ENCODE data around the gene PDE1C. TPM values are rescaled to one million over a fixed set of nuclear protein-coding genes. Genes with fewer than 3 reads are reported as not detected.

The PDE1C gene
- total RNA-seq, 2 experiments from 2014 or later, result not detected

- Mint-ChIP-seq H3K27ac (no peak overlapping the region), H3K36me3 (no peaks in the 10 kb centered on the region), H3K4me3 (no peak overlapping the region), H3K27me3 (no peaks in the 10 kb centered on the region), H3K9me3 (peaks cover 14% of the 10 kb centered on the region), H3K4me1 (ENCODE audit: low read depth) (no peaks in the 10 kb centered on the region)
- ChIA-PET CTCF (no interaction called here), POLR2A (no interaction called here)
- DNase-seq, result no peak
- intact Hi-C loops (cut with micrococcal nuclease), result no loop called here
Measured at GRCh38 chr7:31963569-31964175, 106.5 kb downstream of the PDE1C start.

- H3K4me3 Mint-ChIP-seq, result no peak overlapping the region
- ChIA-PET CTCF (no interaction called here), POLR2A (no interaction called here)
- no peaks in the 10 kb centered on the region for H3K27me3 Mint-ChIP-seq
- no peaks in the 10 kb centered on the region for H3K4me1 Mint-ChIP-seq (ENCODE audit: low read depth)
- DNase-seq, result no peak
- H3K9me3 Mint-ChIP-seq, result peaks cover 12% of the 10 kb centered on the region
- H3K36me3 Mint-ChIP-seq, result no peaks in the 10 kb centered on the region
- intact Hi-C loops (cut with micrococcal nuclease), result no loop called here
- no peak overlapping the region for H3K27ac Mint-ChIP-seq
Measured at GRCh38 chr7:31962246-31962645, 108.0 kb downstream of the PDE1C start.

GRCh38 chr7:31958226-31958625 is 112.0 kb downstream of the PDE1C start:
- H3K4me1 Mint-ChIP-seq (ENCODE audit: low read depth), result no peaks in the 10 kb centered on the region
- ChIA-PET POLR2A (no interaction called here), CTCF (no interaction called here)
- H3K4me3 Mint-ChIP-seq, result no peak overlapping the region
- intact Hi-C loops (cut with micrococcal nuclease), result no loop called here
- H3K27ac Mint-ChIP-seq, result no peak overlapping the region
- H3K36me3 Mint-ChIP-seq, result no peaks in the 10 kb centered on the region
- DNase-seq, result no peak
- no peaks in the 10 kb centered on the region for H3K27me3 Mint-ChIP-seq
- H3K9me3 Mint-ChIP-seq, result no peaks in the 10 kb centered on the region

GRCh38 chr7:31957756-31958155 is 112.5 kb downstream of the PDE1C start:
- no peak for DNase-seq
- Mint-ChIP-seq H3K27me3 (no peaks in the 10 kb centered on the region), H3K9me3 (no peaks in the 10 kb centered on the region), H3K4me3 (no peak overlapping the region), H3K4me1 (ENCODE audit: low read depth) (no peaks in the 10 kb centered on the region), H3K36me3 (no peaks in the 10 kb centered on the region), H3K27ac (no peak overlapping the region)
- intact Hi-C loops (cut with micrococcal nuclease), result no loop called here
- ChIA-PET CTCF (no interaction called here), POLR2A (no interaction called here)

GRCh38 chr7:31957090-31957720 is 113.0 kb downstream of the PDE1C start:
- H3K4me3 Mint-ChIP-seq, result no peak overlapping the region
- H3K36me3 Mint-ChIP-seq, result no peaks in the 10 kb centered on the region
- CTCF ChIA-PET, result no interaction called here
- H3K27ac Mint-ChIP-seq, result no peak overlapping the region
- DNase-seq, result no peak
- H3K27me3 Mint-ChIP-seq, result no peaks in the 10 kb centered on the region
- intact Hi-C loops (cut with micrococcal nuclease), result no loop called here
- no peaks in the 10 kb centered on the region for H3K9me3 Mint-ChIP-seq
- POLR2A ChIA-PET, result interaction anchor here (0.6 kb wide), 1 partner anchor 15 kb away, joined by 3 read pairs; no protein-coding TSS in a partner anchor
- no peaks in the 10 kb centered on the region for H3K4me1 Mint-ChIP-seq (ENCODE audit: low read depth)

- no peak for DNase-seq
- H3K27ac Mint-ChIP-seq, result no peak overlapping the region
- ChIA-PET CTCF (no interaction called here), POLR2A (interaction anchor here (0.7 kb wide), 1 partner anchor 569 kb away, joined by 3 read pairs; no protein-coding TSS in a partner anchor)
- H3K4me1 Mint-ChIP-seq (ENCODE audit: low read depth), result no peaks in the 10 kb centered on the region
- H3K36me3 Mint-ChIP-seq, result no peaks in the 10 kb centered on the region
- H3K4me3 Mint-ChIP-seq, result no peak overlapping the region
- intact Hi-C loops (cut with micrococcal nuclease), result no loop called here
- no peaks in the 10 kb centered on the region for H3K9me3 Mint-ChIP-seq
- H3K27me3 Mint-ChIP-seq, result no peaks in the 10 kb centered on the region
Measured at GRCh38 chr7:31955641-31956040, 114.6 kb downstream of the PDE1C start.

GRCh38 chr7:31955021-31955420 is 115.2 kb downstream of the PDE1C start:
- no peak for DNase-seq
- CTCF ChIA-PET, result no interaction called here
- POLR2A ChIA-PET, result no interaction called here
- intact Hi-C loops (cut with micrococcal nuclease), result no loop called here
- no peaks in the 10 kb centered on the region for H3K4me1 Mint-ChIP-seq (ENCODE audit: low read depth)
- H3K36me3 Mint-ChIP-seq, result no peaks in the 10 kb centered on the region
- H3K27ac Mint-ChIP-seq, result no peak overlapping the region
- peaks cover 3% of the 10 kb centered on the region for H3K9me3 Mint-ChIP-seq
- no peaks in the 10 kb centered on the region for H3K27me3 Mint-ChIP-seq
- H3K4me3 Mint-ChIP-seq, result no peak overlapping the region

GRCh38 chr7:31954500-31954899 is 115.7 kb downstream of the PDE1C start:
- Mint-ChIP-seq H3K27me3 (no peaks in the 10 kb centered on the region), H3K36me3 (no peaks in the 10 kb centered on the region), H3K4me3 (no peak overlapping the region), H3K9me3 (peaks cover 3% of the 10 kb centered on the region), H3K27ac (no peak overlapping the region), H3K4me1 (ENCODE audit: low read depth) (no peaks in the 10 kb centered on the region)
- no peak for DNase-seq
- CTCF ChIA-PET, result no interaction called here
- intact Hi-C loops (cut with micrococcal nuclease), result no loop called here
- POLR2A ChIA-PET, result no interaction called here

GRCh38 chr7:31953432-31953831 is 116.8 kb downstream of the PDE1C start:
- H3K27me3 Mint-ChIP-seq, result no peaks in the 10 kb centered on the region
- H3K4me3 Mint-ChIP-seq, result no peak overlapping the region
- CTCF ChIA-PET, result no interaction called here
- H3K4me1 Mint-ChIP-seq (ENCODE audit: low read depth), result no peaks in the 10 kb centered on the region
- no peak overlapping the region for H3K27ac Mint-ChIP-seq
- POLR2A ChIA-PET, result no interaction called here
- peaks cover 3% of the 10 kb centered on the region for H3K9me3 Mint-ChIP-seq
- no peak for DNase-seq
- intact Hi-C loops (cut with micrococcal nuclease), result no loop called here
- no peaks in the 10 kb centered on the region for H3K36me3 Mint-ChIP-seq

- Mint-ChIP-seq H3K9me3 (peaks cover 14% of the 10 kb centered on the region), H3K4me3 (no peak overlapping the region), H3K27me3 (no peaks in the 10 kb centered on the region), H3K36me3 (no peaks in the 10 kb centered on the region), H3K4me1 (ENCODE audit: low read depth) (no peaks in the 10 kb centered on the region), H3K27ac (no peak overlapping the region)
- intact Hi-C loops (cut with micrococcal nuclease), result no loop called here
- no peak for DNase-seq
- POLR2A ChIA-PET, result no interaction called here
- CTCF ChIA-PET, result no interaction called here
Measured at GRCh38 chr7:31950091-31950755, 120.0 kb downstream of the PDE1C start.

- CTCF ChIA-PET, result no interaction called here
- no peak overlapping the region for H3K4me3 Mint-ChIP-seq
- intact Hi-C loops (cut with micrococcal nuclease), result no loop called here
- no peak for DNase-seq
- peaks cover 18% of the 10 kb centered on the region for H3K9me3 Mint-ChIP-seq
- H3K4me1 Mint-ChIP-seq (ENCODE audit: low read depth), result no peaks in the 10 kb centered on the region
- POLR2A ChIA-PET, result no interaction called here
- H3K27me3 Mint-ChIP-seq, result no peaks in the 10 kb centered on the region
- H3K27ac Mint-ChIP-seq, result no peak overlapping the region
- no peaks in the 10 kb centered on the region for H3K36me3 Mint-ChIP-seq
Measured at GRCh38 chr7:31948029-31948428, 122.2 kb downstream of the PDE1C start.

GRCh38 chr7:31940167-31940566 is 130.0 kb downstream of the PDE1C start:
- intact Hi-C loops (cut with micrococcal nuclease), result no loop called here

GRCh38 chr7:31939076-31939475 is 131.1 kb downstream of the PDE1C start:
- H3K9me3 Mint-ChIP-seq, result peaks cover 3% of the 10 kb centered on the region
- DNase-seq, result no peak
- ChIA-PET CTCF (interaction anchor here (0.9 to 1.0 kb wide), 2 partner anchors 45 to 55 kb away, joined by 3 read pairs; no protein-coding TSS in a partner anchor), POLR2A (no interaction called here)
- H3K4me3 Mint-ChIP-seq, result no peak overlapping the region
- H3K27me3 Mint-ChIP-seq, result no peaks in the 10 kb centered on the region
- no peaks in the 10 kb centered on the region for H3K36me3 Mint-ChIP-seq
- no peak overlapping the region for H3K27ac Mint-ChIP-seq
- no peaks in the 10 kb centered on the region for H3K4me1 Mint-ChIP-seq (ENCODE audit: low read depth)
- intact Hi-C loops (cut with micrococcal nuclease), result no loop called here

More at GRCh38 chr7:31940167-31940566, 130.0 kb downstream of the PDE1C start:
- Mint-ChIP-seq H3K9me3 (peaks cover 4% of the 10 kb centered on the region), H3K4me1 (ENCODE audit: low read depth) (no peaks in the 10 kb centered on the region), H3K27ac (no peak overlapping the region), H3K36me3 (no peaks in the 10 kb centered on the region), H3K27me3 (no peaks in the 10 kb centered on the region), H3K4me3 (no peak overlapping the region)
- CTCF ChIA-PET, result no interaction called here
- no peak for DNase-seq
- POLR2A ChIA-PET, result no interaction called here
